ENCODE results near the gene ATP6V0A1. TPM values are rescaled to one million over a fixed set of nuclear protein-coding genes. Genes with fewer than 3 reads are reported as not detected.

ATP6V0A1 gene
- total RNA-seq, 2 donors from 2014 or later = 15.4 to 18.5 TPM

DNA sequence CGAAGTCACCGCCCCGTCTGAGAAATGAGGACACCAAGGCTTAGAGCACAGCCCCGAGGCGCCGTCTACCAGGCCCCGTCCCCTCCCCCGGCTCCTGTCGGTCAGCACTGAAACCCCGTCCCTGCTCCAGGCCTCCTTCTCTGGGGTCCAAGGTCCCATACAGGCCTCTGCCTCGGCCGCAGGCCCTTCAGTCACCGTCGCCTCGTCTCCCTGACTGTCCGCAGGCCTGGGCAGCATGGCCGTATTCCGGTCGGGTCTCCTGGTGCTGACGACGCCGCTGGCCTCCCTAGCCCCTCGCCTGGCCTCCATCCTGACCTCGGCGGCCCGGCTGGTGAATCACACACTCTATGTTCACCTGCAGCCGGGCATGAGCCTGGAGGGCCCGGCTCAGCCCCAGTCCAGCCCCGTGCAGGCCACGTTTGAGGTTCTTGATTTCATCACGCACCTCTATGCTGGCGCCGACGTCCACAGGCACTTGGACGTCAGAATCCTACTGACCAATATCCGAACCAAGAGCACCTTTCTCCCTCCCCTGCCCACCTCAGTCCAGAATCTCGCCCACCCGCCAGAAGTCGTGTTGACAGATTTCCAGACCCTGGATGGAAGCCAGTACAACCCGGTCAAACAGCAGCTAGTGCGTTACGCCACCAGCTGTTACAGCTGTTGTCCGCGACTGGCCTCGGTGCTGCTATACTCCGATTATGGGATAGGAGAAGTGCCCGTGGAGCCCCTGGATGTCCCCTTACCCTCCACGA lies 103.9 kb downstream of the ATP6V0A1 start:
- peaks cover 19% of the 10 kb centered on the region for H3K4me1 Mint-ChIP-seq
- H3K27me3 Mint-ChIP-seq = no peaks in the 10 kb centered on the region
- peak overlapping the region; percentile 94 for H3K27ac Mint-ChIP-seq
- no peaks in the 10 kb centered on the region for H3K36me3 Mint-ChIP-seq (ENCODE audit: low read depth)
- H3K9me3 ChIP-seq (ENCODE audit: control insufficient read depth, low read length, poor library complexity, severe bottlenecking) = no peaks in the 10 kb centered on the region
- peak; percentile 4 for ATAC-seq
- peak overlapping the region; percentile 93 for H3K4me3 Mint-ChIP-seq
- DNase-seq = no peak

DNA sequence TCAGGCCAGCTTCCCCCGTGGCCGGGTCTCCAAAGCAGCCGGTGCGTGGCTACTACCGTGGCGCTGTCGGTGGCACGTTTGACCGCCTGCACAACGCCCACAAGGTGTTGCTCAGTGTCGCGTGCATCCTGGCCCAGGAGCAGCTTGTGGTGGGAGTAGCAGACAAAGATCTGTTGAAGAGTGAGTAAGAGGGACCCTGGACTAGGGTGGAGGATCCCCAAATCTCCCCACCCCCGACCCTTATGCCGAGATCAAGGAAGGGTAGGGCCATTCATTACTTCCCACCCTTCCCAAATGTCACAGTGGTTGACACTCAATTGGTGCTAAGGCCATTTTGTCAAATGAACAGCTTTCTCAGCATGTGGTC lies 104.4 kb downstream of the ATP6V0A1 start:
- H3K4me1 Mint-ChIP-seq = peaks cover 23% of the 10 kb centered on the region
- peak overlapping the region; percentile 94 for H3K27ac Mint-ChIP-seq
- H3K36me3 Mint-ChIP-seq (ENCODE audit: low read depth) = no peaks in the 10 kb centered on the region
- DNase-seq (no peak), ATAC-seq (no peak)
- peak overlapping the region; percentile 93 for H3K4me3 Mint-ChIP-seq
- no peaks in the 10 kb centered on the region for H3K27me3 Mint-ChIP-seq
- H3K9me3 ChIP-seq (ENCODE audit: control insufficient read depth, low read length, poor library complexity, severe bottlenecking) = no peaks in the 10 kb centered on the region

- H3K4me1 Mint-ChIP-seq = peaks cover 23% of the 10 kb centered on the region
- no peaks in the 10 kb centered on the region for H3K36me3 Mint-ChIP-seq (ENCODE audit: low read depth)
- H3K27ac Mint-ChIP-seq = peak overlapping the region; percentile 94
- H3K9me3 ChIP-seq (ENCODE audit: control insufficient read depth, low read length, poor library complexity, severe bottlenecking) = no peaks in the 10 kb centered on the region
- H3K4me3 Mint-ChIP-seq = peak overlapping the region; percentile 56
- H3K27me3 Mint-ChIP-seq = no peaks in the 10 kb centered on the region
- DNase-seq (no peak), ATAC-seq (no peak)
These were observed 104.9 kb downstream of the ATP6V0A1 start for GRCh38 chr17:42563543-42563942.

GRCh38 chr17:42563950-42564349 lies 105.3 kb downstream of the ATP6V0A1 start:
- H3K4me1 Mint-ChIP-seq = peaks cover 25% of the 10 kb centered on the region
- no peaks in the 10 kb centered on the region for H3K9me3 ChIP-seq (ENCODE audit: control insufficient read depth, low read length, poor library complexity, severe bottlenecking)
- H3K27me3 Mint-ChIP-seq = no peaks in the 10 kb centered on the region
- no peak for ATAC-seq
- H3K4me3 Mint-ChIP-seq = peak overlapping the region; percentile 56
- no peak for DNase-seq
- peak overlapping the region; percentile 72 for H3K27ac Mint-ChIP-seq
- no peaks in the 10 kb centered on the region for H3K36me3 Mint-ChIP-seq (ENCODE audit: low read depth)

- Mint-ChIP-seq H3K27ac (peak overlapping the region; percentile 93), H3K27me3 (no peaks in the 10 kb centered on the region), H3K36me3 (ENCODE audit: low read depth) (no peaks in the 10 kb centered on the region), H3K4me3 (peak overlapping the region; percentile 55), H3K4me1 (peaks cover 27% of the 10 kb centered on the region)
- DNase-seq (no peak), ATAC-seq (no peak)
- no peaks in the 10 kb centered on the region for H3K9me3 ChIP-seq (ENCODE audit: control insufficient read depth, low read length, poor library complexity, severe bottlenecking)
These were observed 106.3 kb downstream of the ATP6V0A1 start for GRCh38 chr17:42564815-42565522.

DNA sequence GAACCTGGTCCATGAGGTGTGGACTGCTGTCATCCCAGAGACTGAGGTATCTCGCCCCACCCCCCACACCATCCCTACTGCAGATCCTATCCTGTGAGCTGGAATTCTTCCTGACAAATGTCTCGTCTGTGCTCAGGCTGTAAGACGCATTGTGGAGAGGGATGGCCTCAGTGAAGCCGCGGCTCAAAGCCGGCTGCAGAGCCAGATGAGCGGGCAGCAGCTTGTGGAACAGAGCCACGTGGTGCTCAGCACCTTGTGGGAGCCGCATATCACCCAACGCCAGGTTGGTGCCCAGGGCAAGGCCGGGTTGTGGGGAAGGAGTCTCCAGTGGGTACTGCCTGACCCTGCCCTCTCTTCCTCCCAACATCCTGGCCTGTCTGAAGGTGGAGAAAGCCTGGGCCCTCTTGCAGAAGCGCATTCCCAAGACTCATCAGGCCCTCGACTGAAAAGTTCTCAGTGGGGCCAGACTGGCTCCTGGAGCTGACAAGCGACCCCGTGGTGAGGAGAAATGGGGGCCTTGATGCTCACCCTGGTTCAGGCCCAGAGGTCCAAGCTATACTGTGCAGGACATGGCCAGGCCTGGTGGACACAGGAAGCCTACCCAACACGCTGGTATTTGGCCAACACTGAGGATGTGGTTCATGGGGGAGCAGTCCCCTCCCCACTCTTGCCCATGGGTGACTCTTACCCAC lies 107.0 kb downstream of the ATP6V0A1 start:
- no peaks in the 10 kb centered on the region for H3K9me3 ChIP-seq (ENCODE audit: control insufficient read depth, low read length, poor library complexity, severe bottlenecking)
- Mint-ChIP-seq H3K36me3 (ENCODE audit: low read depth) (no peaks in the 10 kb centered on the region), H3K27me3 (no peaks in the 10 kb centered on the region), H3K4me1 (peaks cover 27% of the 10 kb centered on the region), H3K27ac (peak overlapping the region; percentile 93), H3K4me3 (no peak overlapping the region)
- ATAC-seq (no peak), DNase-seq (no peak)

- Mint-ChIP-seq H3K27me3 (no peaks in the 10 kb centered on the region), H3K27ac (peak overlapping the region; percentile 93), H3K36me3 (ENCODE audit: low read depth) (no peaks in the 10 kb centered on the region), H3K4me3 (peak overlapping the region; percentile 97), H3K4me1 (peaks cover 27% of the 10 kb centered on the region)
- ATAC-seq (no peak), DNase-seq (no peak)
- H3K9me3 ChIP-seq (ENCODE audit: control insufficient read depth, low read length, poor library complexity, severe bottlenecking) = no peaks in the 10 kb centered on the region
These were observed 107.7 kb downstream of the ATP6V0A1 start for GRCh38 chr17:42566215-42566882.

GRCh38 chr17:42566883-42567573 lies 108.3 kb downstream of the ATP6V0A1 start, which contains the start of gene MLX:
TSS of gene MLX (plus strand) at chr17:42567100. CDS start at chr17:42567125, 25 bp downstream.
- peaks cover 23% of the 10 kb centered on the region for H3K4me1 Mint-ChIP-seq
- H3K4me3 Mint-ChIP-seq = peak within 1 kb of the TSS; percentile 97
- H3K27ac Mint-ChIP-seq = peak within 1 kb of the TSS; percentile 93
- no peaks in the 10 kb centered on the region for H3K9me3 ChIP-seq (ENCODE audit: control insufficient read depth, low read length, poor library complexity, severe bottlenecking)
- H3K27me3 Mint-ChIP-seq = no peaks in the 10 kb centered on the region
- ATAC-seq (peak; percentile 82), DNase-seq (peak; percentile 83 to 91 (median 90))
- no peaks in the 10 kb centered on the region for H3K36me3 Mint-ChIP-seq (ENCODE audit: low read depth)

DNA sequence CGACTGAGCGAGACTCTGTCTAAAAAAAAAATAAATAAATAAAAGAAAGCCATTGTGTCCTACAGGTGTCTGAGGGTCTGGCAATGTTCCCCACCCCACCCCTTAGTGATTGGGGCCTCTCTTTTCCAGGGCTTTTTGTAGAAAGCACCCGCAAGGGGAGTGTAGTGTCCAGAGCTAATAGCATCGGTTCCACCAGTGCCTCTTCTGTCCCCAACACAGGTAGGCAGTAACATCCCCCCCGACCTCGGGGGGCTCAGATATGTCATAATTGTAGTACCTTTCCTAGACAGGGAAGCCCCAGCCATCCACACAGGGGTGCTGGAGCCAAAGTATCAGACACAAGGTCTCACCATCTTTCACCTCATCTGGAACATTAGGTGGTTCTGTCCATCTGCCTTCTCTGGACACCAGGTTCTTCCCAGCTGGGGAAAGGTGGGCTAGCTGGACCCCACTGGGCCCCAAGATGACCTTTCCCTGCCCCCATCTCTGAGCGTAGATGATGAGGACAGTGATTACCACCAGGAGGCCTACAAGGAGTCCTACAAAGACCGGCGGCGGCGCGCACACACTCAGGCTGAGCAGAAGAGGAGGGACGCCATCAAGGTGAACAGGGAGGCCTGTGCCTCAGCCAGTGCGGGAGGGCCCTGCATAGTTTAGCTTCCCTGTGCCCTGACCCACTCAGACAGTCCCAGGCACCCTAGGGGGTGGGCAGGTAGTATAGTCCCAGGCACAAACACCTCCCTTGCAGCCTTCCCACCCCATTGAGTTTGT lies 109.8 kb downstream of the ATP6V0A1 start:
- ATAC-seq (no peak), DNase-seq (no peak)
- no peaks in the 10 kb centered on the region for H3K9me3 ChIP-seq (ENCODE audit: control insufficient read depth, low read length, poor library complexity, severe bottlenecking)
- H3K27me3 Mint-ChIP-seq = no peaks in the 10 kb centered on the region
- peak overlapping the region; percentile 47 for H3K4me3 Mint-ChIP-seq
- H3K27ac Mint-ChIP-seq = peak overlapping the region; percentile 93
- peaks cover 2% of the 10 kb centered on the region for H3K36me3 Mint-ChIP-seq (ENCODE audit: low read depth)
- H3K4me1 Mint-ChIP-seq = peaks cover 23% of the 10 kb centered on the region

GRCh38 chr17:42571435-42572225 lies 113.0 kb downstream of the ATP6V0A1 start:
- H3K9me3 ChIP-seq (ENCODE audit: control insufficient read depth, low read length, poor library complexity, severe bottlenecking) = no peaks in the 10 kb centered on the region
- Mint-ChIP-seq H3K27me3 (no peaks in the 10 kb centered on the region), H3K4me3 (no peak overlapping the region), H3K36me3 (ENCODE audit: low read depth) (peaks cover 2% of the 10 kb centered on the region), H3K27ac (peak overlapping the region; percentile 78), H3K4me1 (peaks cover 21% of the 10 kb centered on the region)
- no peak for DNase-seq
- ATAC-seq = no peak
